HCT116 (cell line): ENCODE measurements around the gene SLC9A9. TPM values are rescaled to one million over a fixed set of nuclear protein-coding genes. Genes with fewer than 3 reads are reported as not detected.

Experiments
- ATAC-seq: fragments of 200-7000 bp; cut with Tn5 transposase; 2 replicates; pipeline ENCODE4 v1.9.1; 2020; ENCODE audit warnings: mild to moderate bottlenecking, moderate library complexity
- BruUV-seq: library from RNA; stranded (reverse); fragments of 400-500 nt; replicated peaks from 2 replicates; lab custom pipeline; 2021; lab: Mats Ljungman, UMichigan
- CTCF ChIA-PET: fragments of 300-600 bp; sonication (Branson Sonifier 250); formaldehyde crosslinking; loops from one replicate; lab custom pipeline; 2021; ENCODE audit warnings: antibody characterized with exemption; lab: Charles Lee
- POLR2A ChIA-PET: fragments of 300-600, 350-600 bp; sonication (Branson Sonifier 250); formaldehyde crosslinking; loops from one replicate; lab custom pipeline; 2021; ENCODE audit warnings: antibody characterized with exemption; lab: Charles Lee
- RAD21 ChIA-PET, 2 experiments: fragments of 300-600 bp; sonication (Branson Sonifier 250); formaldehyde crosslinking; loops; one replicate each; lab custom pipeline; 2023; ENCODE audit warnings: low total read pairs in 2 of 2; ENCODE audit not compliant: uncharacterized antibody in 2 of 2, unreplicated experiment in 2 of 2, low non-redundant PET in 1 of 2; lab: Charles Lee
- DNase-seq: peaks from one replicate; pipeline ENCODE4 v3.0.0-alpha.2; 2010; ENCODE audit warnings: low read depth, low spot score
- H2AFZ ChIP-seq: fragments of 200-600 bp; shearing (Covaris generic), sonication (generic); 2 replicates; pipeline ENCODE4 v1.6.1; 2017; ENCODE audit warnings: low read depth, mixed run types, mixed read lengths, antibody characterized with exemption, low read length; ENCODE audit not compliant: poor library complexity, severe bottlenecking
- H3K27ac ChIP-seq: 2 replicates; pipeline ENCODE4 v1.5.1; 2012; ENCODE audit warnings: low read depth, low read length
- H3K27me3 ChIP-seq: fragments of 200-600 bp; sonication (generic); 2 replicates; pipeline ENCODE4 v1.6.1; 2016; ENCODE audit warnings: mixed run types, low read length, mixed read lengths; ENCODE audit not compliant: insufficient read depth
- H3K36me3 ChIP-seq, 2 experiments: fragments of 200-500 bp in 1 of 2; fragments of 200-600 bp in 1 of 2; sonication (Bioruptor generic) in 1 of 2; sonication (generic) in 1 of 2; 2 replicates each; pipeline versions ENCODE4 v1.5.1 to v1.6.1; 2014 to 2016; ENCODE audit warnings: low read length in 2 of 2, inconsistent platforms in 1 of 2, mixed read lengths in 1 of 2, mixed run types in 1 of 2; ENCODE audit not compliant: insufficient read depth in 2 of 2, control insufficient read depth in 1 of 2
- H3K4me1 ChIP-seq, 2 experiments: fragments of 200-600 bp in 1 of 2; sonication (generic) in 1 of 2; 2 replicates each; pipeline versions ENCODE4 v1.5.1 to v1.6.1; 2012 to 2017; ENCODE audit warnings: low read length in 2 of 2, inconsistent platforms in 1 of 2, mild to moderate bottlenecking in 1 of 2, mixed read lengths in 1 of 2, mixed run types in 1 of 2, moderate library complexity in 1 of 2; ENCODE audit not compliant: insufficient read depth in 2 of 2, control insufficient read depth in 1 of 2
- H3K4me2 ChIP-seq: fragments of 200-600 bp; sonication (generic); 2 replicates; pipeline ENCODE4 v1.6.1; 2017; ENCODE audit warnings: mixed run types, low read length, mixed read lengths
- H3K4me3 ChIP-seq, 2 experiments: fragments of 200-600 bp in 1 of 2; sonication (generic) in 1 of 2; replicated peaks in 1 of 2; 2 replicates each; pipeline ENCODE4 v1.5.1; 2011 to 2016; ENCODE audit warnings: low read length in 2 of 2, control low read depth in 1 of 2, low read depth in 1 of 2, mild to moderate bottlenecking in 1 of 2, mixed read lengths in 1 of 2, mixed run types in 1 of 2
- H3K79me2 ChIP-seq: fragments of 200-600 bp; sonication (generic); 2 replicates; pipeline ENCODE4 v1.6.1; 2017; ENCODE audit warnings: mild to moderate bottlenecking, mixed run types, low read length, moderate library complexity, mixed read lengths; ENCODE audit not compliant: insufficient read depth
- H3K9ac ChIP-seq: fragments of 200-600 bp; sonication (generic); 2 replicates; pipeline ENCODE4 v1.6.1; 2016; ENCODE audit warnings: low read length, mixed read lengths
- H3K9me2 ChIP-seq: fragments of 200-600 bp; sonication (generic), shearing (Covaris generic); 2 replicates; pipeline ENCODE4 v1.6.1; 2017; ENCODE audit warnings: mixed run types, mild to moderate bottlenecking, moderate library complexity; ENCODE audit not compliant: insufficient read depth
- H3K9me3 ChIP-seq, 2 experiments: fragments of 200-500 bp in 1 of 2; fragments of 200-600 bp in 1 of 2; sonication (Bioruptor generic) in 1 of 2; sonication (generic) in 1 of 2; 2 replicates each; pipeline ENCODE4 v1.6.1; 2014 to 2017; ENCODE audit warnings: low read length in 2 of 2, mixed read lengths in 2 of 2, inconsistent platforms in 1 of 2, low read depth in 1 of 2, mild to moderate bottlenecking in 1 of 2, mixed run types in 1 of 2, moderate library complexity in 1 of 2; ENCODE audit not compliant: control insufficient read depth in 1 of 2, insufficient read depth in 1 of 2
- H4K20me1 ChIP-seq: fragments of 200-600 bp; sonication (generic), shearing (Covaris generic); 2 replicates; pipeline ENCODE4 v1.6.1; 2017; ENCODE audit warnings: mixed run types, mild to moderate bottlenecking, moderate library complexity; ENCODE audit not compliant: insufficient read depth
- CEBPB ChIP-seq: IDR thresholded peaks from 2 replicates; pipeline ENCODE4 v1.6.1; 2012; ENCODE audit warnings: low read depth
- EGR1 ChIP-seq: IDR thresholded peaks from 2 replicates; pipeline ENCODE4 v1.6.1; 2012; ENCODE audit warnings: low read depth
- ELF1 ChIP-seq: IDR thresholded peaks from 2 replicates; pipeline ENCODE4 v1.6.1; 2012; ENCODE audit warnings: low read depth, borderline replicate concordance
- EZH2 ChIP-seq: fragments of 200-600 bp; sonication (generic); IDR thresholded peaks from 2 replicates; pipeline ENCODE4 v1.6.1; 2017; ENCODE audit warnings: antibody characterized with exemption, mixed run types
- EZH2phosphoT487 ChIP-seq: fragments of 200-600 bp; IDR thresholded peaks from 2 replicates; pipeline ENCODE4 v1.6.1; 2018; ENCODE audit warnings: antibody characterized with exemption, borderline replicate concordance
- JUND ChIP-seq: IDR thresholded peaks from 2 replicates; pipeline ENCODE4 v1.6.1; 2012
- MAX ChIP-seq: IDR thresholded peaks from 2 replicates; pipeline ENCODE4 v1.6.1; 2012
- REST ChIP-seq: IDR thresholded peaks from 2 replicates; pipeline ENCODE4 v1.6.1; 2012; ENCODE audit warnings: low read depth
- SIN3A ChIP-seq: IDR thresholded peaks from 2 replicates; pipeline ENCODE4 v1.6.1; 2012; ENCODE audit warnings: low read depth
- SP1 ChIP-seq: IDR thresholded peaks from 2 replicates; pipeline ENCODE4 v1.6.1; 2012; ENCODE audit warnings: low read depth
- SRF ChIP-seq: IDR thresholded peaks from 2 replicates; pipeline ENCODE4 v1.6.1; 2012; ENCODE audit warnings: low read depth
- TCF7L2 ChIP-seq: IDR thresholded peaks from 2 replicates; pipeline ENCODE4 v1.7.0; 2011; ENCODE audit warnings: borderline replicate concordance, inconsistent platforms; ENCODE audit not compliant: insufficient read depth, insufficient read length; ENCODE audit errors: extremely low read depth
- ZFX ChIP-seq: fragments of 450-650 bp; IDR thresholded peaks from 2 replicates; pipeline ENCODE4 v1.6.1; 2017
- ZNF274 ChIP-seq: fragments of 200-500 bp; sonication (Bioruptor generic); IDR thresholded peaks from 2 replicates; pipeline ENCODE4 v1.6.1; 2014; ENCODE audit warnings: mild to moderate bottlenecking, low read depth, low read length, inconsistent platforms
- intact Hi-C: fragments of 100-400 bp; cut with micrococcal nuclease; formaldehyde crosslinking; loops from 2 replicates; pipeline ENCODE4 v1.10.0; 2022
- total RNA-seq: library from RNA; stranded (reverse); gene quantifications from one replicate; pipeline ENCODE4 v1.2.1, GENCODE V29; 2021; ENCODE audit not compliant: unreplicated experiment
- TF ChIP-seq, protein P1 (sequence below): IDR thresholded peaks from 2 replicates; pipeline ENCODE4 v1.6.1; 2012
- TF ChIP-seq, protein P2 (sequence below), 3 experiments: fragments of 200-600 bp in 1 of 3; sonication (generic) in 1 of 3; IDR thresholded peaks in 2 of 3; conservative IDR thresholded peaks in 1 of 3; 2 replicates each; pipeline ENCODE4 v1.5.1; 2012 to 2017; ENCODE audit warnings: low read depth in 2 of 3, low read length in 2 of 3, antibody characterized with exemption in 1 of 3, borderline replicate concordance in 1 of 3, control low read depth in 1 of 3, mild to moderate bottlenecking in 1 of 3, mixed read lengths in 1 of 3, mixed run types in 1 of 3, moderate library complexity in 1 of 3; ENCODE audit not compliant: insufficient read depth in 1 of 3
- TF ChIP-seq, protein P3 (sequence below): IDR thresholded peaks from 2 replicates; pipeline ENCODE4 v1.6.1; 2011; ENCODE audit warnings: mild to moderate bottlenecking, low read length, moderate library complexity; ENCODE audit not compliant: insufficient replicate concordance; ENCODE audit errors: extremely low read depth

SLC9A9 gene
- total RNA-seq, 1 experiment from 2014 or later: 0.20 TPM

DNA sequence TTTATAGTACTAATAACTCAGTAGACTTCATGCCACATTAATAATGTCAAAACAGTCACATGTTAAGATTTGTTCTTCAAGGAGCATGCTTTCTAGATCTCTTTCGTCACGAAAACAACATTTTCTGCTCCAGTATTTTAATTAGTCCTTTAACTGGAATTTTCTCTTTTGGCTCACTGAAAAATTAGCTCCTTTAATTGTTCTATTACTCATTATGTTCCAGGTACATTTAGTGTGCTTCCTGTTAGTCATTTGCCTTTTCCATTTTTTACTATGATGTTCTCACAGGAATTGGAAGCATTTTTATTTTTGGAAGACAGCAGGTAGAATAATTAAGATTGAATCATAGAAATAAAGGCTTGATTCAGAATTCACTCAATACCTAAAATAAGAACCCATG, 111.2 kb downstream of the SLC9A9 start:
- ATAC-seq: no peak
- no TSS peak for BruUV-seq
- no peaks in the 10 kb centered on the region; a peak in 1 of 4 replicates for H3K4me1 ChIP-seq
- no peaks in the 10 kb centered on the region for H4K20me1 ChIP-seq
- no peaks in the 10 kb centered on the region for H3K9me2 ChIP-seq
- H3K27ac ChIP-seq: no peak overlapping the region
- no peaks in the 10 kb centered on the region for H3K79me2 ChIP-seq
- H3K36me3 ChIP-seq: no peaks in the 10 kb centered on the region
- intact Hi-C loops: no loop called here
- CTCF ChIA-PET: interaction anchor here (1.0 kb wide), 1 partner anchor 9 kb away, joined by 3 read pairs; no protein-coding TSS in a partner anchor
- no peak overlapping the region for H3K4me2 ChIP-seq
- H2AFZ ChIP-seq: no peak overlapping the region
- H3K4me3 ChIP-seq: no peak overlapping the region
- POLR2A ChIA-PET: interaction anchor here (0.9 kb wide), 1 partner anchor 9 kb away, joined by 3 read pairs; no protein-coding TSS in a partner anchor
- no peak overlapping the region for H3K9ac ChIP-seq
- no peaks in the 10 kb centered on the region for H3K27me3 ChIP-seq
- H3K9me3 ChIP-seq: no peaks in the 10 kb centered on the region
- DNase-seq: no peak
- TF ChIP-seq EZH2phosphoT487 (no peak), SIN3A (no peak), ELF1 (no peak), EGR1 (no peak), SP1 (no peak), EZH2 (no peak), TCF7L2 (no peak), CEBPB (no peak), ZNF274 (no peak), JUND (no peak), MAX (no peak), REST (no peak), SRF (no peak), ZFX (no peak)
- TF ChIP-seq, protein P1, sequence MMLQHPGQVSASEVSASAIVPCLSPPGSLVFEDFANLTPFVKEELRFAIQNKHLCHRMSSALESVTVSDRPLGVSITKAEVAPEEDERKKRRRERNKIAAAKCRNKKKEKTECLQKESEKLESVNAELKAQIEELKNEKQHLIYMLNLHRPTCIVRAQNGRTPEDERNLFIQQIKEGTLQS: no peak
- TF ChIP-seq, protein P2, sequence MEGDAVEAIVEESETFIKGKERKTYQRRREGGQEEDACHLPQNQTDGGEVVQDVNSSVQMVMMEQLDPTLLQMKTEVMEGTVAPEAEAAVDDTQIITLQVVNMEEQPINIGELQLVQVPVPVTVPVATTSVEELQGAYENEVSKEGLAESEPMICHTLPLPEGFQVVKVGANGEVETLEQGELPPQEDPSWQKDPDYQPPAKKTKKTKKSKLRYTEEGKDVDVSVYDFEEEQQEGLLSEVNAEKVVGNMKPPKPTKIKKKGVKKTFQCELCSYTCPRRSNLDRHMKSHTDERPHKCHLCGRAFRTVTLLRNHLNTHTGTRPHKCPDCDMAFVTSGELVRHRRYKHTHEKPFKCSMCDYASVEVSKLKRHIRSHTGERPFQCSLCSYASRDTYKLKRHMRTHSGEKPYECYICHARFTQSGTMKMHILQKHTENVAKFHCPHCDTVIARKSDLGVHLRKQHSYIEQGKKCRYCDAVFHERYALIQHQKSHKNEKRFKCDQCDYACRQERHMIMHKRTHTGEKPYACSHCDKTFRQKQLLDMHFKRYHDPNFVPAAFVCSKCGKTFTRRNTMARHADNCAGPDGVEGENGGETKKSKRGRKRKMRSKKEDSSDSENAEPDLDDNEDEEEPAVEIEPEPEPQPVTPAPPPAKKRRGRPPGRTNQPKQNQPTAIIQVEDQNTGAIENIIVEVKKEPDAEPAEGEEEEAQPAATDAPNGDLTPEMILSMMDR (IDR thresholded peaks at IDR 0.05 in 2 of 3, conservative IDR thresholded peaks at IDR 0.05 in 1 of 3; ENCODE audit: borderline replicate concordance in 1 of 3, insufficient read depth in 1 of 3, low read depth in 2 of 3, low read length in 2 of 3): no peak
- TF ChIP-seq, protein P3, sequence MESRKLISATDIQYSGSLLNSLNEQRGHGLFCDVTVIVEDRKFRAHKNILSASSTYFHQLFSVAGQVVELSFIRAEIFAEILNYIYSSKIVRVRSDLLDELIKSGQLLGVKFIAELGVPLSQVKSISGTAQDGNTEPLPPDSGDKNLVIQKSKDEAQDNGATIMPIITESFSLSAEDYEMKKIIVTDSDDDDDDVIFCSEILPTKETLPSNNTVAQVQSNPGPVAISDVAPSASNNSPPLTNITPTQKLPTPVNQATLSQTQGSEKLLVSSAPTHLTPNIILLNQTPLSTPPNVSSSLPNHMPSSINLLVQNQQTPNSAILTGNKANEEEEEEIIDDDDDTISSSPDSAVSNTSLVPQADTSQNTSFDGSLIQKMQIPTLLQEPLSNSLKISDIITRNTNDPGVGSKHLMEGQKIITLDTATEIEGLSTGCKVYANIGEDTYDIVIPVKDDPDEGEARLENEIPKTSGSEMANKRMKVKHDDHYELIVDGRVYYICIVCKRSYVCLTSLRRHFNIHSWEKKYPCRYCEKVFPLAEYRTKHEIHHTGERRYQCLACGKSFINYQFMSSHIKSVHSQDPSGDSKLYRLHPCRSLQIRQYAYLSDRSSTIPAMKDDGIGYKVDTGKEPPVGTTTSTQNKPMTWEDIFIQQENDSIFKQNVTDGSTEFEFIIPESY: no peak
- RAD21 ChIA-PET: no interaction called here
